NCI-H226 (cell line): Measurements from ENCODE around the gene PRMT5.
"Not testable (repeated sequence)": the region's sequence is repeated elsewhere in the genome, so short reads cannot be mapped to it uniquely, and the experiment has no call there.

Experiments used
- DNase-seq: peaks from one replicate; pipeline ENCODE4 v3.0.0-alpha.2; 2015

The PRMT5 gene

GRCh38 chr14:22929104-22929960, at the start of gene PRMT5:
PRMT5 (minus strand) TSS chr14:22929376; CDS start chr14:22929361, 15 bp downstream.
- peak; percentile 100 for DNase-seq

GRCh38 chr14:22978487-22978837, 49.3 kb upstream of the PRMT5 start:
- peak; percentile 31 for DNase-seq

GRCh38 chr14:22977684-22978486, 48.7 kb upstream of the PRMT5 start:
- DNase-seq: peak; percentile 98

- DNase-seq: no peak
Observed at GRCh38 chr14:22977434-22977683, 48.2 kb upstream of the PRMT5 start.

GRCh38 chr14:22976620-22977433, 47.7 kb upstream of the PRMT5 start:
- peak; percentile 42 for DNase-seq

GRCh38 chr14:22974530-22975313, 45.5 kb upstream of the PRMT5 start:
- DNase-seq: no peak

- no peak for DNase-seq
Observed at GRCh38 chr14:22973217-22974032, 44.2 kb upstream of the PRMT5 start.

- DNase-seq: no peak
Observed at GRCh38 chr14:22972313-22972930, 43.2 kb upstream of the PRMT5 start.

- no peak for DNase-seq
Observed at GRCh38 chr14:22971152-22971551, 42.0 kb upstream of the PRMT5 start.

- no peak for DNase-seq
Observed at GRCh38 chr14:22966783-22967269, 37.6 kb upstream of the PRMT5 start.

- not testable (repeated sequence) for DNase-seq
Observed at GRCh38 chr14:22965916-22966782, 37.0 kb upstream of the PRMT5 start.

- no peak for DNase-seq
Observed at GRCh38 chr14:22962061-22962676, 33.0 kb upstream of the PRMT5 start.

GRCh38 chr14:22955702-22956569, 26.8 kb upstream of the PRMT5 start:
- DNase-seq: no peak

- DNase-seq: no peak
Observed at GRCh38 chr14:22952418-22952817, 23.2 kb upstream of the PRMT5 start.

- DNase-seq: not testable (repeated sequence)
Observed at GRCh38 chr14:22951795-22952194, 22.6 kb upstream of the PRMT5 start.

- no peak for DNase-seq
Observed at GRCh38 chr14:22945642-22946041, 16.5 kb upstream of the PRMT5 start.

- no peak for DNase-seq
Observed at GRCh38 chr14:22939684-22940083, 10.5 kb upstream of the PRMT5 start.

GRCh38 chr14:22935156-22935555, 6.0 kb upstream of the PRMT5 start:
- DNase-seq: no peak

GRCh38 chr14:22932146-22932545, 3.0 kb upstream of the PRMT5 start:
- no peak for DNase-seq
